ENCODE data around the gene HTRA2.
"Not testable (repeated sequence)": the region's sequence is repeated elsewhere in the genome, so short reads cannot be mapped to it uniquely, and the experiment has no call there.

HTRA2 gene

DNA sequence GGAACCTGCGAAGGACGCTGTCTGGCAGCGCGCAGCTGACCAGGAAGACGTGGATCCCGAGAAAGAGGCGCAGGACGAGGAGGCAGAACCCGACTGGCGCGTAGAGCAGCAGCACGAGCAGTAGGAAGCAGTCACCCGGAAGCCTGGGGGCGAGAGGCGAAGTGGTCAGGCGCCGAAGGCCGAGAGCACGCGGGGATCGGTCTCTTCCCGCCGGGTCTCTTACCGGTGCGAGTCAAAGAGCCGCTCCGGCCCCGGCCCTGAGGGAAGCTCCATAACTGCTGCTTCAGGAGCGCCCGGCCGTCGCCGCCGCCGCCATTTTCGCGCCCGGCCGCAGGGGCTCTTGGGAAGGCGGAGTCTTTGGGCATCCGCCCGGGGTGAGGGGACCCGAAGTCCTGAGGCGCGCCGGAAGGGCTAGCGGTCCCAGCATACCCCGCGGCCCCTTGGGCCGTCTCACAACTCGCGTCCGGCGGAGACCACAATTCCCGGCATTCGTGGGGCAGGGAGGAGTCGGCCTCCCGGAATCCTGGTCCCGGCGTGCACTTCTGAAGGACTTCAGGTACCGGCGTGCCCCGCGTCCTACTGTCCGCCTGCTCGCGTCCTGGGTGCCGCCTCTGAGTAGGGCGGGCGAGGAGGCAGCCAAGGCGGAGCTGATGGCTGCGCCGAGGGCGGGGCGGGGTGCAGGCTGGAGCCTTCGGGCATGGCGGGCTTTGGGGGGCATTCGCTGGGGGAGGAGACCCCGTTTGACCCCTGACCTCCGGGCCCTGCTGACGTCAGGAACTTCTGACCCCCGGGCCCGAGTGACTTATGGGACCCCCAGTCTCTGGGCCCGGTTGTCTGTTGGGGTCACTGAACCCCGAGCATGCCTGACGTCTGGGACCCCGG is at the start of gene HTRA2, which contains the start of gene AUP1:
HTRA2 (plus strand) TSS at position 577 of the 882 bp plus-strand sequence; CDS start at position 651, 74 bp downstream.
AUP1 (minus strand) TSS at position 350 of the 882 bp plus-strand sequence; CDS start at position 273, 77 bp downstream.
- DNase-seq (ENCODE audit: low read depth): peak; percentile 100

DNA sequence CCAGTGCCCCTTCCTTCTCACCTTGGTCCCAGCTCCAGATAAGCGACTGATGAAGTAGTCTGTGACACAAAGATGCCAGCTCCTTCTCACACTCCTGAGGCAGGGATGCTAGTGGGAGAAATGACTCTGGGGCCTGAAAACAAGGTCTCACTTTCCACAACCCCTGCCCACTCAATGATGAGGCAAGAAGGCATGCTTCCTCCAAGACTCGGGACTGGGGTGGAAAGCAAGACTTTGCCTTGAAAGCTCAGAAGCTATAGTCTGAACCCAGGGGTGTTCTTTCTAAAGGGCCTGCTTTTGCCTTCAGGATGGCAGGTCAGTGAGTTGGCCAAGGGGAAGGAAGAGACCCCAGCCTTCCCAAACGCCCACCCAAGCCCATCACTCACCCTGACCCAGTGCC is 48.3 kb upstream of the HTRA2 start:
- no peak for DNase-seq (ENCODE audit: low read depth)

- no peak for DNase-seq (ENCODE audit: low read depth)
Measured at GRCh38 chr2:74481961-74482800, 47.6 kb upstream of the HTRA2 start.

DNA sequence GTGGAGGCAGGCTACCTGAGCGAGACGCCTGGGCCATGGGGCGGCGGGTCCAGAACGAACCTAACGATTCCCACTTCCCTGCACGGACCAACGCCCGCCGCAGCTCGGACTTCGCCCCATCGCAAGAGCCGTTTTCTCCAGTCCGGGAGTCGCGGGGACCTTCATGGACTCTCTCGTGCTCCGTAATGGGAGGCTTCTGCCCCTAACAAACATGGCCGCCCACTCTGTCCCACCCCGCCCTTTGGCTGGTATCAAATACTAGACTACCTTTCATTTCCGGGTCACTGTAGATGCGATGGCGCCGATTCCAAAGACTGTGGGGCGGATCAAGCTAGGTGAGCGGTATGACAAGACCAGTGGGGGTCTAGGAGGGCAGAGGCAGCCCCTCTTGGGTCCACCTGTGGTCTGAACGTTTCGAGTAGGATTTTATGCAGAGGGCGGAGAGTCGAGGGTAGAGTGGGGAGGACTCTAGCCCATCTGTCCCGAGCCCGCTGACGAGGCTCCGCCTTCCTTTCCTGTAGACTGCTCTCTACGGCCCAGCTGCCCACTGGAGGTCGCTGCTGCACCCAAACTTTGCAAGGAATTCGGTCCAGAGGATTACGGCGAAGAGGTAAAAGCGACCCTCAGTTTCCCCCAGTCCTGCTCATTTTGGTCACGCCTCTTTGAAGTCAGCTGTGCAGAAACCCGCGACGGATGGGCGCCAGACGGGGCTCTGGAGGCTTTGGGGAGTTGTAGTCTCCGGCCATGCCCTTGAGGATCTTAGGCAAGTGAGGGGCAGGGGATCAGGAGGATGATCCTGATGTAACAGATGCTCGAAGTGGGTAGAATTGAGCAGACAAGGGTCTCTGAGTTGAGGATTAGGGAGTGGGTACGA is 46.7 kb upstream of the HTRA2 start, which contains the start of the genes CCDC142 and TTC31:
CCDC142 (minus strand) TSS at position 198 of the 874 bp plus-strand sequence; CDS start at position 37, 161 bp downstream.
TTC31 (plus strand) TSS at position 281 of the 874 bp plus-strand sequence; CDS start at position 296, 15 bp downstream.
- peak; percentile 96 for DNase-seq (ENCODE audit: low read depth)

GRCh38 chr2:74483675-74484164 is 46.0 kb upstream of the HTRA2 start:
- not testable (repeated sequence) for DNase-seq (ENCODE audit: low read depth)

DNA sequence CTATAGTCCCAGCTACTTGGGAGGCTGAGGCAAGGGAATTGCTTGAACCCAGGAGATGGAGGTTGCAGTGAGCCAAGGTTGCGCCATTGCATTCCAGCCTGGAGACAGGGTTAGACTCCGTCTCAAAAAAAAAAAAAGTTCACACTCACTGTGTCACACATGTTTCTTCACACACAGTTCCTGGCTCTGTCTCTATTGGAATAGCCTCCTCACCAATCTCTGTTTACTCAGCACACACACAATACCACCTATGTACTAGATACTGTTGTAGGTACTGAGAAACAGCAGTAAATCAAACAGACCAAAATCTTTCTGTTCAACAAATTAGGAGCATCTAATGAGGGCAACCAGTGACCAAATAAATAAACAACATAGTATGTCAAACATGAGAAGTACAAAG is 43.6 kb upstream of the HTRA2 start:
- no peak for DNase-seq (ENCODE audit: low read depth)

- DNase-seq (ENCODE audit: low read depth): no peak
Measured at GRCh38 chr2:74488643-74489481, 40.9 kb upstream of the HTRA2 start.

DNA sequence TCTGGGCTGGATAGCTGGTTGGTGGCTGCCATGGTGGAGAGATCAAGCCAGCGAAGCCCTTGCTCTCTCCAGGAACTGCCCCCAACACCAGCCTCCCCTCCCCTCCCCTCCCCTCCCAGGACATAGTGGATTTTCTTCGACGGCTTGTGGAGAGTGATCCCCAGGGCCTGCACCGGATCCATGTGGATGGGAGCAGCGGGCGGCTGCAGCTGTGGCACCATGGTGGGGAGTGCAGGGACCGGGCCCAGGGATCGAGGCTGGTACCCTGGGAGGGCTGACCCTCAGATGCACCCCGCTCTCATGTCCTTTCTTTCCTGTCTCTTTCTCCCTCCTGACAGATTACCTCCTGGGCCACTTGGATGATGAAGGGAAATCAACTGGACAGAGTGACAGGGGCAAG is 39.8 kb upstream of the HTRA2 start:
- DNase-seq (ENCODE audit: low read depth): no peak

GRCh38 chr2:74491648-74492544 is 37.8 kb upstream of the HTRA2 start:
- no peak for DNase-seq (ENCODE audit: low read depth)

DNA sequence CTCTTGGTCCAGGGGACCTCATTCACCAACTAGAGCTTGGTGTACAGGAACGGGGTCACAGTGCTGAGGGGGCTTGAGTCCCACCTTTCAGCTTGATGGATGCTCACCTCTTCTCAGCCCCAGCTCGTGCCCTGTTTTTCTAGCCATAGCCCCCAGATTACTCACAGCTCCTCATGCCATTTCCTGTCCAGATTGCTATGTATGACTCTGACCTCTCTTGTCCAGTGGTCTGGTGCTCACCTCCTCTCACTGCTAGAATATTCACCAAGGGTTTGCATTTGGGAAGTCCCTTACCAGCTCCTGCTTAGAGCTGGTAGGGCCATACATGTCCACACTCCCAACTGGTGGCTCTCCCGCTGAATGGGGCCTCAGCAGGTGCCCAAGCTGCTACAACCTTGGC is 36.2 kb upstream of the HTRA2 start:
- peak; percentile 10 for DNase-seq (ENCODE audit: low read depth)

GRCh38 chr2:74495440-74495839 is 34.3 kb upstream of the HTRA2 start:
- no peak for DNase-seq (ENCODE audit: low read depth)

DNA sequence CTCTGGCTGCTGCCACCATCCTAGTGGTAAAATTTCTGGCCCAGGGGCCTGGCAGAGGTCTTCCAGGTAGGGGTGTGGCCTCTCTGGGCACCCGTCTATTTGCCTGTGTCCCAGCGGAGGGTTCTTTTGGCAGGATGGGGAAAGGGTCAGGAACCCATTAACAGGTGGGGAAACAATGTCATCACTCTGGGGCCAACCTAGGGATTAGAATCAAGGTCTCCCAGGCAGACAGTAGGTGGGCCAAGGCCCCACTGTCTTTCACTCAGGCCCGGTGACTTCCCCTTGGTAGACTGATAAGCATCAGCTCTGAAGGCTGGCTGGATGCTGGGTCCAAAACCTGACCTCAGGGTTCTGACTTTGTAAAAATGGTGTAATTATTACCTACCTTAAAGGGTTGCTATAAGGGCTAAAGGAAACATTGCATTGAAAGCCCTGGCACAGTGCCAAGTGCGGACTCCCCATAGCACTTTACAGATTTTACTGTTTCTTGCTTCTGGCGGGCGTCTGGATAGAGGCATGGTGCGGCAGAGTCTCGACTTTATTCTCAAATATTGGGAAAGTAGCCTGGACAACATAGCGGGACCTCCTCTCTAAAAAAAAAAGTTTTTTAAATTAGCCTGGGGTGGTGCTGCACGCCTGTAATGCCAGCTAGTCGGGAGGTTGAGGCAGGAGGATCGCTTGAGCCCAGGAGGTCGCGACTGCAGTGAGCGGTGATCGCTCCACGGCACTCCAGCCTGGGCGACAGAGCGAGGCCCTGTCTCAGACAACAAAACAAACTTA is 32.5 kb upstream of the HTRA2 start:
- no peak for DNase-seq (ENCODE audit: low read depth)

GRCh38 chr2:74497777-74498499 is 31.8 kb upstream of the HTRA2 start:
- DNase-seq (ENCODE audit: low read depth): peak; percentile 22

DNA sequence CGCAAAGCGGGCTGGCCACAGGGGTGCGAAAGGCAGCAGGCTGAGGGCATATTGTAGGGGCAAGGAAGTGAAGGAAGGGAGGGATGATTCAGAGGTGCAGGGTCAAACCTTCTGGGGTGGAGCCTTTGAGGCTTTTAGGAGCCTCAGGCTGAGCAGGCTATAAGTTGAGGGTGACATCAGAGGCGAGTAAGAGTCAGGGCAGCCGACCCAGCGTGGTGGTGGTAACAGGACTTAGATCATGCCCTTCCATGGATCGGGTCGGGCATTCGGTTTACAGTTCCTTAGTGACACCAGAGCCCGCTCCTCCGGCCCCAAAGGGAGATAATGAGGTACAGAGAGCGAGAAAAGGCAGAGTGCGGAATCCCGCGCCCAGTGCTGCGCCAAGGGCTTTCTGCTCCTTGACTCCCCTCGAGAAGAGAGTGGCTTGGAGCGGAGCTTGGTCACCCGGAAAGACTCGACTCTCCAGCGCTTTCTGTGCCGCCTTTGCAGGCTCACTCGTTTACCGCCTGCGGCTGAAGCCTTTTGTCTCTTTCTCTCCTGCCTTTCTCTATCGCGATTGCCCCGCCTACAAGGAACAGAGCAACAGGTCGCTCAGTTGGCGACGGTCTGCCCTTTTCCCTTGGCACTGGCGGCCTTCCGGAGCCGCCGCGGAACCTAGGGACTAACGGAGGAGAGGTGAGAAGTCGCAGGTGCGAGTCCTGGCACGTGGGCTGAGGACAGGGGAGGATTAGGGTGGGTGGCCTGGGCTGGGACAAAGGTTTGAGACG is 31.1 kb upstream of the HTRA2 start:
- DNase-seq (ENCODE audit: low read depth): peak; percentile 29

DNA sequence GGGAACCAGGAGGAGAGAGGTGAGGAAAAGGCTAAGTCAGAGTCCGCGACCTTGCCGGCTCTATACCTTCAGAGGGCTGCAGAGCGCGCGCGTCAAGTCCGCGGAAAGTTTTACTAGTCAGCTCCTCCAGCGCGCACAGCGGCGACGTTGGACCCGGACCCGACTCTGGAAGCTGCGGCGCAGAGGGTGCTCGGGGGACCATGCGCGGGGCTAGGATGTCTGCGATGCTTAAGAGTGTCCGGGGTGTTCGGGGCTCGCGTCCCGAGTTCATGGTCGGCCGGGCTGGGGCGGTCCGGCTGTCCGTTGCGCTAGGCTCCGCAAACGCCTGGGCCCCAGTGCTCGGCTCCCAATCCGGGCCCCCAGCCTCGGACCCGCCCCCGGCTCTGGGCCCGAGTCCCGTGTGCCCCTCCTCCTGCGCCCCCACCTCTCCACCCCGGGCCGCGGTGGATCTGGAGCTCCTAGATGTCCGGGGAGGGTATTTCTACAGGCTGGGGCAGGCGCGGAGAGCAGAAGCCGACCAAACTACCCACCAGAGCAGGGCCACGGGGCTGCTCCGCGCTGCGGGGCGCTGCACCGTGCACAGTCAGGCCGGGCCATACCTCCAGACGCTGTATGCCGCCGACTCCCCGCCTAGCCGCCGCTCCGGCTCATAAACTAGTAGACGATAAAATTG is 30.3 kb upstream of the HTRA2 start, which contains the start of gene LBX2:
LBX2 (minus strand) TSS at position 337 of the 673 bp plus-strand sequence; CDS start at position 271, 66 bp downstream.
- DNase-seq (ENCODE audit: low read depth): peak; percentile 28

DNA sequence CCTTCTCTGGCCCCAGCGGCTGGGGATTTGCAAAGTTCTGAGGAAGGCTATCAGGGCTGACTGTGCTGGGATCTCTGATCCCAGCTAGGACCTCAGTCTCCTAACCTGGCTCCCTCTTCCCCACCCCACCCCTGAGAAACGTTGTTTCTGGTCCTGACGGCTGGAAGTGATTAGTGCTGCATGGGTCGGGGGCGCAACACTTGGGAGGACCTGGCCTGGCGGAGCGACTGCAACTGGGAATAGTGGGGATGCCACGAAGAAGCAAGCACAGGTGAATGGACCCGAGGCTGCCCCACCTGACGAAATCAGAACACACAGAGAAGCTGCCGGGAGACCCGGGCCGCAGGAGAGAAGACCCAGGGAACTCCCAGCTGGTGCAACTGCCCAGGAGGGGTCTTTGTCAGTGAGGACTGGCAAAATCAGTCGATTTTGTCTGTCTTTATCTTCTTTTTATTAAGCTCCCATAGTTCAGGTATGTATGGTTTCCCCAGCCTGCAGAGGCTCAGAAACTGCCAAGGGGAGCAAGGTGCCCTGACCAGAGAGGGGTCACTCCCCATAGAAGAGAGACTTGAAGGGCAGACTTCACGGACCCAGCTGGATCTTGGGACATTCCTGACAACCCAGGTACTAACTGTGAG is 29.7 kb upstream of the HTRA2 start:
- DNase-seq (ENCODE audit: low read depth): no peak
